Pons (tissue), 1 donor: ENCODE results near the gene SLC25A48.
"Not testable (repeated sequence)": the region's sequence is repeated elsewhere in the genome, so short reads cannot be mapped to it uniquely, and the experiment has no call there.

ENCODE experiments used
- DNase-seq: peaks from one replicate; pipeline ENCODE4 v3.0.0-alpha.2; 2016; ENCODE audit warnings: low spot score

The SLC25A48 gene

DNA sequence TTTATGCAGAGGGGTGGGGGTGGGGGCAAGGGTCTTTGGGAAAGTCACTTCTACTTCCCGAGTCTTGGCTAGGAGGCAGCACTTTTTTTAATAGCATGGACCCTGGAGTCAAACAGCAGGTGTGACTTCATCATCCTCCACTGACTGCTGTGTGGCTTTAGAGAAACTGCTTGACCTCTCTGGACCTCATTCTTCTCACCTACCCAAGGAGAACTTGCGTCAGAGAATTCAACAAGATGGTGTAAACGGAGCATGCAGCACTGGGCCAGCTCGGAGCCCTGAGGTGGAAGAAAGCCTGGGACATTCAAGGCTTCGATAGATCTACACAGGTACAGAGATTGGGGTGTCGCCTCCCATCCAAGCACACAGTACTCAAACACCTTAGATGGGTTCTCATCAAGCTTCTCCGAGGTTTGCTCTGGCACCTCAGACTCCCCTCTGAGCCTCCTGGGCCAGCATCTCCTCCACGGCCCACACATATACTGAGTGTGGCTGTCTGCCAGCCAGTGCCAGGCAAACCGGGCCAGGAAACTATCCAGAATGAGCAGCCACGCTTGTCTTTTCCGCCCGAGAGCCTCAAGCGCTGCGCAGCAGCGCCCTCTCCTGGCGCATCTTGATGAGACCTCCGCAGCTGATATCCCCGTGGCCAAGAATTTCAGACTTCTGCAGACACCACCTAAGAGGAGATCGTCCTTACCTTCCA is 4.6 kb upstream of the SLC25A48 start:
- peak; percentile 61 for DNase-seq

DNA sequence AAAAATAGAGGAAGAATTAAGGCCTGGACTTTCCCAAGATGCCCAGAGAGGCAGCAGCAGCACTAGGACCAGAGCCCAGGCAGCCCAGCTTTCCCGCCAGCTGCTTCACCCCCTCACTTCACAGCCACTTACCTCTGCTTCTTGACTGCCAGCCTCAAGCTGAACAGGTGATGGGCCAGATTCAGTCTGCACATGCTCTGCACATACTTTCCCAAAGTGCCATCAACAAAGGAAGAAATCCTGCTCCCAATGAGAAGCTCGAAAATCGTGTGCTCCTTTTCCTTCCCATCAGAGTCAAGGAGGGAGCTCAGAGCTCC is 4.1 kb upstream of the SLC25A48 start:
- no peak for DNase-seq

DNA sequence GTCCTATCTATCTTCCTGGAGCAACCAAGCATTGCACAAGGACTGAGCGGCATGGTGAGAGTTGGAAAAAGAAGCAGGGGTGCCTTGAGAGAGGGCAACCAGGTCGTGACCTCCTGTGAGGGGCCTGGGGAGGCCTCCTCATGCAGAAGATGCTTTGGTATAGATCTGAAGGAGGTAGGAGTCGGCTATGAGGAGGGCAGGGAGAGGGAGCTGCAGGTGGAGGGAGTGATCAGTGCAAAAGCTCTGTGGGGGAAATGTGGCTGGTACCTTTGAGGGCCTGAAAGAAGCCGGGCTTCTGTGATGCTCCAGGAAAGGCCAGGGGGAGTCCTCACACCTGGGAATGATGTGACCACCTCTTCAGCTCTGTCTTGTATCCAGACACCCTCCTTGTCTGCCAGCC is 3.6 kb upstream of the SLC25A48 start:
- no peak for DNase-seq

DNA sequence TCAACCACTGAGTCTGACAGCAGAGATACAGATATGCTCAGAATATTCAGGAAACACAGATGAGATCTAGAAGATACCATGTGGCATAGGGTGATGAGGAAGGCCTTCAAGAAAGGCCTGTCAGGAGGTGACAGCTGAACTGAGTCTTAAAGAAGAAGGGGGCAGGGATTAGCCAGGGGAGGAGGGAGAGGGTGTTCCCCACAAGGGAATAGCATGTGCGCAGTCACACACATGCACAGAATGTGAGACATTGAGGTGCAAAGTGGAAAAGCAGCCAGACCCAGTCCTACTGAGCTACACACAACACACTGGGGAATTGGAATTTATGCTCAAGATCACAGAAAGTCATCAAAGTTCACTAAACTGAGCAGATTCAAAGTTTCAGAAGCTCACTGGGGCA is 3.0 kb upstream of the SLC25A48 start:
- DNase-seq = no peak

GRCh38 chr5:135831851-135832555 is 2.5 kb upstream of the SLC25A48 start:
- DNase-seq = no peak

- DNase-seq = no peak
Measured at GRCh38 chr5:135832941-135833920, 1.2 kb upstream of the SLC25A48 start.

DNA sequence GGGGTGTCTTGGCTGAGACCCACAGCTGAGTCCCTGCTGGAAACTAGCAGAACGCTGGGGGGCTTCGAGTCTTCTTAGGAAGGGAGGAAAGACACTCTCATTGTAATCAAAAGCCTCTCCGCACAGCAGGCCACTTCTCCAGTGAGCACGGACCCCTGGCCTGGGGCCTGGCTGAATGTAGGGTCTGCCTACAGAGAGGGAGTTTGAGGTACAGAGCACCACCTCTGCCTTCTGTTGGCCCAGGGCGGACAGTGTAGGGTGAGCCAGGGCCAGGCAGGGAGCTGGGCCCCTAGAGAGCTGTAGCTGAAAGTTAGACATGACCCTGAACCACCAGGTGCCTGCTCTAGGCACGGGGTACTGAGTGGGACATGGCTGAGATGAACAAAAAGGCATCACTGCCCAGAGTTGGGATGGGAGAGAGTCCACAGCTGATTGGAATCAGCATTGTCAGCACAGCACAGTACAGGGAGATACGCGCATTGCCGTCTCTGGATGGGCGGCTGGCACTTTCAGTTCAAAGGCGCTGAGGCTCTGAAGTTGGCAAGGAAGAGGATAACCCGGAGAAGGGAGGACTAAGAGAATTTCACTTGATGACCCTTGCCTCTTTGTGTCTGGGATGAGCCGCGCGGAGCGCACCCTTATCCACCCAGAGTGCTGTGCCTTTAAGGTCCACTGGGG is 363 bp upstream of the SLC25A48 start:
- peak; percentile 30 for DNase-seq

DNA sequence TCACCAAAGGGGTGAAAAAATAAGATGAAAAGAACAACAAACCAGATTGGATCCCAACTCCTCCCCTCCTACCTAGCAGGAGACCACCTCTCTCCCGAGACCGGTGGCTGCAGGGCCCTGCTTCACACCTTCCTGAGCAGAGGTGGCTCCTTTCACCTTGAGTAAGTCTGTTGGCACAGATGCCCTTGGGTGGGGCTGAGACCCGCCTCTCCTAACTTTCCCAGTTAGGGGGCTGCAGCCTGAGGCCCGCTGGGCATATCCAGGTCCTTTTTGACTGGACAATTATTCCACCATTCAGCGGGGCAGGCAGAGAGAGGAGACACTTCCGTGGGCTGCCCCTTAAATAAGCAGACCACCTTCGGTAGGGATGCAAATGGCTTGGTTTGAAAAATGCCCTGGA is 1.3 kb downstream of the SLC25A48 start:
- DNase-seq = no peak

- not testable (repeated sequence) for DNase-seq
Measured at GRCh38 chr5:135838395-135838794, 3.9 kb downstream of the SLC25A48 start.

DNA sequence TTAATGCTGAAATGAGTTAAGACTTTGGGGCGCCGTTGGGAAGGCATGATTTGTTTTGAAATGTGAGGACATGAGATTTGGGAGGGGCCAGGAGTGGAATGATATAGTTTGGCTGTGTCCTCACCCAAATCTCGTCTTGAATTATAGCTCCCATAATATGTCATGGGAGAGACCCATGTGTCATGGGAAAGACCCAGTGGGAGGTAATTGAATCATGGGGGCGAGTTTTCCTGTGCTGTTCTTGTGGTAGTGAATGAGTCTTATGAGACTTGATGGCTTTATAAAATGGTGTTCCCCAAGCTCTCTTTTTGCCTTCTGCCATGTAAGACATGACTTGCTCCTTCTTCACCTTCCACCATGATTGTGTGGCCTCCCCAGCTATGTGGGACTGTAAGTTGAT is 5.1 kb downstream of the SLC25A48 start:
- no peak for DNase-seq

DNA sequence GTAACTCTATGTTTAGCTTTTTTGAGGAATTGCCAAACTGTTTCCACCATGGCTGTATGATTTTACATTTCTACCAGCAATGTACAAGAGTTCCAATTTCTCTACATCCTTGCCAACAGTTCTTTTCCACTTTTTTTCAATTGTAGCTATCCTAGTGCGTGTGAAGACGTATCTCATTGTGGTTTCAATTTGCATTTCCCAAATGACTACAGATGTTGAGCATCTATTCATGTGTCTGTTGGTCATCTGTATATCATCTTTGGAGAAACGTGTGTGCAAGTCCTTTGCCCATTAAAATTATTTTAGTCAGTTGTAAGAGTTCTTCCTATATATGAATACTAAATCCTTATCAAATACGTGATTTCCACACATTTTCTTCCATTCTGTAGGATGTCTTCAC is 6.5 kb downstream of the SLC25A48 start:
- no peak for DNase-seq

- DNase-seq = peak; percentile 52
Measured at GRCh38 chr5:135842737-135843136, 8.3 kb downstream of the SLC25A48 start.

DNA sequence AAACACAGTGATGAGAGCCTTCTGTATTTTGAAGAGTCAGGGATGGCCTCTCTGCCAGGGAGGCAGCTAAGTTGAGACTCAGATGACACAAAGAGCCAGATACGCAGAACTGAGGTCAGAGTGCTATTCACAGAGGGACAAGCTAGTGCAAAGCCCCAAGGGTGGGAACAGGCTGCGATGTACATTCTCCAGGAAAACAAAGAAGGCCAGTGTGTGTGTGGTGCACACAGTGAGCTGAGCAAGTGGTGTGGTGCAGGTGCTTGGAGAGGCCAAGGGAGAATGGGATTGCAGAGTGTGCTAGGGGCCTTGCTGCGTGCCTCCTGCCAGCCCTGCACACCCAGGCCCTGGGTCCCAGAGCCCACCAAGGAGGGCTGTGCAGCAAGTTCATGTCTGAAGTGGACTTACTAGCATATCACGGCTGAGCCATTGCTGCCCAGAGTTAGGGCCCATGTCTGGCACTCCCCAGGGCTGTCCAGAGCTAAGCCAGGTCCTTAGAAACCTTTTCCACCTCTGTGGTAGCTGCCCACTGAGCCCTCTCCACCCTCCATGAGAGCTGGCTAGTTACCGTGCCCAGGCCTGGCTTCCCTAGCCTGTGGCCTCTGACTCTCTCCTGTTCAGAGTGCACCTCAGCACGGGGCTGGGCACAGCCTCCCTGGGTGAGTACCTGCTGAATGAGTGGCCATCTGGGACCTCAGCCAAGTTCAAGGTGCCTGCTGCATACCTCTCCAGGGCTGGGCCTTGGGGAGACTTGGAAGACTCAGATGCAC is 9.3 kb downstream of the SLC25A48 start:
- DNase-seq = peak; percentile 90

- no peak for DNase-seq
Measured at GRCh38 chr5:135846311-135846710, 11.8 kb downstream of the SLC25A48 start.

- no peak for DNase-seq
Measured at GRCh38 chr5:135847976-135848375, 13.5 kb downstream of the SLC25A48 start.

DNA sequence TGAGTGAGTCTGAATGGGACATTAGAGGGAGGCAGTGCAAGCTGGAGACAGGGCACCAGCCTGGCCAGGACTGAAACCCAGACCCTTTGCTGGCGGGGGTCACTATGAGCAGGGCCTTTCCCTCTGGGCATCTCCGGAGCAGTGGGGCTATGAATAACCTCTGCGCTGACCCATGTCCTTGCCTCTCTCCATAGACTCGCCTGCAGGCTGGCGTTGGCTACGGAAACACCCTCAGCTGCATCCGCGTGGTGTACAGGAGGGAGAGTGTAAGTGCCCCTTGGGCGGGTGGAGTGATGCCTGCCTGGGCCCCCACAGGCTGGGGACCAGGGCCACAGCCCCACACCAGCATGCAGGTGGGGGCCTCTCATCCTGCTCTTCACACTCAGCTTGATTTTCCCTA is 15.8 kb downstream of the SLC25A48 start:
- DNase-seq = no peak

- no peak for DNase-seq
Measured at GRCh38 chr5:135850671-135851070, 16.2 kb downstream of the SLC25A48 start.

DNA sequence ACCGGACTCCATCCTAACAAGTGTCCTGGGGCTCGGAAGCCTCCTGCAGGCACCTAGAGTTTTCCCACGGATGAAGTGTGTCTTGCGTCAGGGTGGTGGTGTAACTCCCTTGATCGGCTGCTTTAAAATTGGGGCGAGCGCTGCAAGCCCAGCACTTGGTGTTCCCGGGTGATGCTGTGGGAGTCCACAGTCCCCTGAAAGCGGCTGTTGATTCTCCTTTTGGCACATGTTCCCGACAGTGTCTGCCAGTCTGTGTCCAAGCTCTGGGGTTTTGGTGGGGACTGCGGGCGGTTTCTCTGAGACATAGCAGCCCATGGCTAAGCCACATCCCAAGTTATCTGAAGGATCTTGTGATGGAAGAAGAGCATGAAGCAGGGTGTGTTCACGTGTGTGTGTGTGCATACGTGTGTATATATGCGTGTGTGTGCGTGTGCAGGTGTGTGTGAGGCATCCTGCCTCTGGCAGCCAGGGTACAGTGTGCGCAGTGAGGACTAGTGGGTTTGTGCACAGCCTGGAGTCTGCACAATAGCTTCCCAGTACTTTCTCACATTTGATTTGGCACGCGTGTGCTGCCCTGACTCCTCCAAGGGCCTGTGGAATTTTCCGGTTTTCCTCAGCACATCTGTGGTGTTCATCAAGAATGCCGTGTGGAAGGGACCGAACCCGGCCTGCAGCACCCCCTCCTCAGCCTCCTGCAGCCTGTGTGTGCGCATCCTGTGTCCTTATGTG is 16.9 kb downstream of the SLC25A48 start:
- peak; percentile 27 for DNase-seq

- no peak for DNase-seq
Measured at GRCh38 chr5:135851915-135852845, 17.7 kb downstream of the SLC25A48 start.
